Measurements from ENCODE around the gene DLX5. TPM values are rescaled to one million over a fixed set of nuclear protein-coding genes. Genes with fewer than 3 reads are reported as not detected.

DLX5 gene
- total and polyA plus RNA-seq, 4 experiments from 2014 or later: not detected

DNA sequence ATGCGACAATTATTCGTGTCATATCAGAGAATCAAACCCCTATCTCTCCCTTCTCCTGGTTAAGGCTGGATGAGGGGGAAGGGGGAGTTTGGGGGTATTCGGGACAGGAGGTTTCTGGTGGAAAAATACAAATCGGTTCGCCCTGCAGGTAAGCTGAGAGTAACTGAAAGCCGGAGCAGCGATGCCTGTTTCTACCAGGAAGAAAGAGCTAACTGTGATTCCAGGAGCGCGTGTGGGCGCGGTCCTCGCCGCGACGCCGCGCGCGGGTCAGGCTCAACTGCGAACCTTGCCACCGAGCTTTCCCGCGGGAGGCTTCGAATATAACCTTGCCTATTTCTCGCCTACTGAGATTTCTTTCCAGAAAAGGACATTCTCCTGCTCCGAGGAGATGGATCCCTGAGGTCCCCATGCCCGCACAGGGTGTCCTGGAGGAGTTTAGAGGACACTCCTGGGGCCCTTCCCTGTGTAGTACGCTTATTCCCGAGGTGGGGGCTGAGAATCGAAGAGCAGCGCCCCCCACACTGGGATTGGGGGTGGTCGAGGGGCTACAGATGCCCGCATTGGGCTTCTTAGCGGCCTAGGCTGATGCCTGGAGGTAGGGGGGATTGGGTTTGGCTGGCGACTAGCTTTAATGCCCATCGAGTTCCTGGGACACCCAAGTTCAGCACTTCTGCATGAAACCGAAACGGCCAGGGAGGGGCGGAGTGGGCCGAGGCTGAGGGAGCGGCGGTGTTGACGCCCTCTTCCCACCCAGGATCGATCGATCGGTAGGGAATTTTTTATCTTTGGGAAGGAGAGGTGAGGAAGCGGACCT is 32.2 kb downstream of the DLX5 start:
- peaks cover 41% of the 10 kb centered on the region for H3K27me3 ChIP-seq (ENCODE audit: insufficient read depth, low read length)

DNA sequence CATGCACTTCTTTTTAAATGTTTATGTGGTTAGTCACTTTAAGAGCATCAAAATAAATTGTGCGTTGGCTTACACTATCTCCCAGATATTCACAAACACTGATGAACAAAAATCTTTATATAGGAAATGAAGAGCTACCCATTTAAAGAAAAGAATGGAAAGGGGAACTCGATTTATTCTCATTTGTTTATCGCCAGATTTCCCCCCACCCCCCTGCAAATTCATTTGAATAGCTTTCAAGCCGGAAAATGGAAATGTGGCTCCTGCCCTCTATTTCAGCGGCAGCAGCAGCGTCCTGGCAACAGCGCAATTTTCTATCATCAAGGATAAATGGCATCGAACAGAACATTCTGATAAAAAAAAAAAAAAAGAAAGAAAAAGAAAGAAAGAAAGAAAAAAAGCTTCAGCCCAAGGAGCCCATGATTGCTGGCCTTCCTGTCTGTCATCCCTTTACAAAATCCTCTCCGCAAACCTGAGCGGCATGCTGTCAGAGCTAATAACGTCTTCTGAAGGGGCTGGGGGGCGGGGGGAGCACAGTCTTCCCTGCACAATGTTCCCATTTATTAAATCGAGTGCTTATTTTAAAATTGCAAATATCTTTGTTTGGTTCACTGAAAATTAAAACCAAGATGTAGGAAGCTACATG is 33.0 kb downstream of the DLX5 start:
- H3K4me3 Mint-ChIP-seq: no peak overlapping the region

More for the DNA sequence above, 32.2 kb downstream of the DLX5 start:
- H3K4me1 ChIP-seq (ENCODE audit: insufficient read depth, low read length): no peaks in the 10 kb centered on the region
- H3K27ac ChIP-seq (ENCODE audit: low read depth, low read length): no peak overlapping the region
- Mint-ChIP-seq H3K27me3 (peaks cover 68 to 73% of the 10 kb centered on the region in 2 donors), H3K27ac (no peak overlapping the region), H3K36me3 (peaks cover 0 to 6% of the 10 kb centered on the region in 2 donors), H3K4me1 (peaks cover under 1 to 9% (median 5%) of the 10 kb centered on the region in 4 donors), H3K9me3 (peaks cover 0 to 29% (median 12%) of the 10 kb centered on the region in 8 donors), H3K4me3 (peak overlapping the region in 1 of 8 donors; percentile 20)
- POLR2A ChIA-PET (ENCODE audit: partially characterized antibody): no interaction called here
- H3K36me3 ChIP-seq (ENCODE audit: insufficient read depth, low read length): no peaks in the 10 kb centered on the region
- no peak for DNase-seq
- CTCF ChIA-PET (ENCODE audit: partially characterized antibody): no interaction called here
- no peak overlapping the region for H3K4me3 ChIP-seq (ENCODE audit: low read length in 2 of 2)
- intact Hi-C loops (cut with micrococcal nuclease): no loop called here
- H3K9me3 ChIP-seq (ENCODE audit: control insufficient read depth in 1 of 2, low read length in 2 of 2): no peaks in the 10 kb centered on the region

DNA sequence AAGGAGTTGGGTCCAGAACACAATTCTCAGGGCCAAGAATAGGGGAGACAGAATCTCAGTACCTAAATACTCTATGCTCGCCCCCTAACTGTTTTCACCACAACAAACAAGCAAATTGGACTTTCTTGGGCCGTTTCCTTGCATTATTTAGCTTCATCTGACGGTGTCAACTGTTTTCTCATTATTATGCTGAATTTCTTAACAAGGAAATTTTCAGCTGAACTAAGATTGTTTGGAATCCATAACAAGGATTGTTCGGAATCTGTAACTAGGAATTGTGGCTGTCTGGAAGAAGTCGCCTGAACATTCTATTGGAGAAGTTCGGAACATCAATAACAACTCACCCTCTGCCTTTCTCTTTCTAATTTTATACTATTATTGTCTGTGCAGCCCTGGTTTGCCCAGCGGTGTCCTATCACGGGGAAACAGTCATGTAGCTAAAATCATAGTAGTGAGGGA is 34.7 kb downstream of the DLX5 start:
- peaks cover 31% of the 10 kb centered on the region for H3K27me3 ChIP-seq (ENCODE audit: insufficient read depth, low read length)
- H3K4me3 Mint-ChIP-seq: no peak overlapping the region
- peaks cover 0 to 20% (median 10%) of the 10 kb centered on the region in 8 donors for H3K9me3 Mint-ChIP-seq

More for the DNA sequence above, 33.0 kb downstream of the DLX5 start:
- peaks cover 65 to 70% of the 10 kb centered on the region in 2 donors for H3K27me3 Mint-ChIP-seq
- DNase-seq: no peak
- Histone ChIP-seq H3K4me3 (ENCODE audit: low read length in 2 of 2) (no peak overlapping the region), H3K36me3 (ENCODE audit: insufficient read depth, low read length) (no peaks in the 10 kb centered on the region), H3K9me3 (ENCODE audit: control insufficient read depth in 1 of 2, low read length in 2 of 2) (no peaks in the 10 kb centered on the region), H3K27me3 (ENCODE audit: insufficient read depth, low read length) (peaks cover 38% of the 10 kb centered on the region), H3K4me1 (ENCODE audit: insufficient read depth, low read length) (no peaks in the 10 kb centered on the region), H3K27ac (ENCODE audit: low read depth, low read length) (no peak overlapping the region)
- H3K4me1 Mint-ChIP-seq: peaks cover 0 to 9% (median 2%) of the 10 kb centered on the region in 4 donors
- intact Hi-C loops (cut with micrococcal nuclease): no loop called here
- ChIA-PET POLR2A (ENCODE audit: partially characterized antibody) (no interaction called here), CTCF (ENCODE audit: partially characterized antibody) (interaction anchor here (0.7 kb wide), 1 partner anchor 1069 kb away, joined by 3 read pairs; no protein-coding TSS in a partner anchor)
- H3K27ac Mint-ChIP-seq: no peak overlapping the region
- peaks cover 0 to 25% (median 12%) of the 10 kb centered on the region in 8 donors for H3K9me3 Mint-ChIP-seq
- peaks cover 0 to 6% of the 10 kb centered on the region in 2 donors for H3K36me3 Mint-ChIP-seq

DNA sequence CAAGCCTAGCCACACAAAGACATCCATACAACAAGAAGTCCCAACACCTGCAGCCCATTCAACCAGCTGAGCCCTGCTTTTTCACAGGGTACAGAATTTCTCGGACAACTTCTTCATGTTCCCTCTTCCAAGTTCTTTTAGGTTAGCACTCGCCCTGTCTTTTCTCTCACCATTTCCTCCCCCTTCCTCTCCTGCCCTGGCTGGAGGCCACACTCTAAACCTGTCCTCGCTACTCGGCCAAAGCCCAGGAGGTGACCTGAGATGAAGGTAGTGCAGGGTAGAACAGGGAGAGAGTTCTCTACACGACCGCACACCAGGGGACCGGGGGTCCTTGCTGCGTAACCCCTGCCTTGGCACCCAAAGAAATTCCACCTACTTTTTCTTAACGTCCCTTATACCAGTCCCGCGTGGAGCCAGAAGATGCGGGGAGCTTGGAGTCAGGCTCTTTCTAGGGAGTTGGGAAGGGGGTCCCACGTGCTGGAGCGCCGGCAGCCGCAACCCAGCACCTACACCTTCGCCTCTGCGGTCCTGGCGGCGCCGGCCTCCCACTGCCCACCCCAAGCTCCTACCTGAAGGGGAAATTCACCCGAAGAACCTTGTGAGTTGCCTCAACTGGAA is 35.3 kb downstream of the DLX5 start:
- H3K27me3 ChIP-seq (ENCODE audit: insufficient read depth, low read length): peaks cover 28% of the 10 kb centered on the region
- Mint-ChIP-seq H3K27me3 (peaks cover 52 to 59% of the 10 kb centered on the region in 2 donors), H3K4me1 (peaks cover 0 to 9% (median 2%) of the 10 kb centered on the region in 4 donors), H3K36me3 (peaks cover 0 to 5% of the 10 kb centered on the region in 2 donors), H3K4me3 (no peak overlapping the region), H3K9me3 (peaks cover 0 to 17% (median 10%) of the 10 kb centered on the region in 8 donors), H3K27ac (no peak overlapping the region)
- H3K9me3 ChIP-seq (ENCODE audit: control insufficient read depth in 1 of 2, low read length in 2 of 2): no peaks in the 10 kb centered on the region
- no peak overlapping the region for H3K4me3 ChIP-seq (ENCODE audit: low read length in 2 of 2)
- intact Hi-C loops (cut with micrococcal nuclease): no loop called here
- H3K27ac ChIP-seq (ENCODE audit: low read depth, low read length): no peak overlapping the region
- ChIA-PET CTCF (ENCODE audit: partially characterized antibody) (no interaction called here), POLR2A (ENCODE audit: partially characterized antibody) (no interaction called here)
- no peaks in the 10 kb centered on the region for H3K4me1 ChIP-seq (ENCODE audit: insufficient read depth, low read length)
- no peaks in the 10 kb centered on the region for H3K36me3 ChIP-seq (ENCODE audit: insufficient read depth, low read length)
- DNase-seq: no peak

More for the DNA sequence above, 34.7 kb downstream of the DLX5 start:
- peaks cover 0 to 6% of the 10 kb centered on the region in 2 donors for H3K36me3 Mint-ChIP-seq
- intact Hi-C loops (cut with micrococcal nuclease): no loop called here
- Histone ChIP-seq H3K27ac (ENCODE audit: low read depth, low read length) (no peak overlapping the region), H3K4me3 (ENCODE audit: low read length in 2 of 2) (no peak overlapping the region), H3K36me3 (ENCODE audit: insufficient read depth, low read length) (no peaks in the 10 kb centered on the region), H3K4me1 (ENCODE audit: insufficient read depth, low read length) (no peaks in the 10 kb centered on the region), H3K9me3 (ENCODE audit: control insufficient read depth in 1 of 2, low read length in 2 of 2) (no peaks in the 10 kb centered on the region)
- H3K4me1 Mint-ChIP-seq: peaks cover 0 to 9% (median 2%) of the 10 kb centered on the region in 4 donors
- peaks cover 55 to 61% of the 10 kb centered on the region in 2 donors for H3K27me3 Mint-ChIP-seq
- DNase-seq: no peak
- no peak overlapping the region for H3K27ac Mint-ChIP-seq
- ChIA-PET CTCF (ENCODE audit: partially characterized antibody) (interaction anchor here (0.6 kb wide), 1 partner anchor 13 kb away, joined by 3 read pairs; no protein-coding TSS in a partner anchor), POLR2A (ENCODE audit: partially characterized antibody) (no interaction called here)

DNA sequence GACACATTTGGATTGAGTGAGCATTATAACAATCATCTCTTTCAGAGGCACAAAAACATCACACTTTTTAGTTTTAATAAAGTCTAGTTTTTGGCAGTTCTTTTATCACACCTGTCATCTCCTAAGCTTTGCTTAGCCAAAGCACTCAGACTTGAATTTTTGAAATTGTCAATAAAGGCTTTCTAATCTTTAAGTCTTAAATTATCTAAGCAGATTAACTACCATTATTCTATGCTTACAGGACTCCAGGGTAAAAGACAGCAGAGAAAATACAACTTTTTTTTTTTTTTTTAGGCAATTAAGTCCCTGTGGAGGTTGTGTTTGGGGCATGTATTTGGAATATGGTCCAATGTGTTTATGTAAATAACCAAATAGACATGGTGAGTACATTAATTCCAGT is 36.9 kb downstream of the DLX5 start:
- H3K4me1 ChIP-seq (ENCODE audit: insufficient read depth, low read length): no peaks in the 10 kb centered on the region
- Mint-ChIP-seq H3K36me3 (no peaks in the 10 kb centered on the region), H3K4me3 (no peak overlapping the region), H3K9me3 (peaks cover 0 to 7% (median 2%) of the 10 kb centered on the region in 8 donors), H3K4me1 (peaks cover 0 to 9% (median under 1%) of the 10 kb centered on the region in 4 donors), H3K27ac (no peak overlapping the region), H3K27me3 (peaks cover 38 to 46% of the 10 kb centered on the region in 2 donors)
- intact Hi-C loops (cut with micrococcal nuclease): no loop called here
- H3K27me3 ChIP-seq (ENCODE audit: insufficient read depth, low read length): peaks cover 12% of the 10 kb centered on the region
- H3K36me3 ChIP-seq (ENCODE audit: insufficient read depth, low read length): no peaks in the 10 kb centered on the region
- no peak for DNase-seq
- H3K4me3 ChIP-seq (ENCODE audit: low read length in 2 of 2): no peak overlapping the region
- no peak overlapping the region for H3K27ac ChIP-seq (ENCODE audit: low read depth, low read length)
- ChIA-PET POLR2A (ENCODE audit: partially characterized antibody) (no interaction called here), CTCF (ENCODE audit: partially characterized antibody) (interaction anchor here (0.7 kb wide), 1 partner anchor 34 kb away, joined by 3 read pairs; no protein-coding TSS in a partner anchor)
- H3K9me3 ChIP-seq (ENCODE audit: control insufficient read depth in 1 of 2, low read length in 2 of 2): no peaks in the 10 kb centered on the region

DNA sequence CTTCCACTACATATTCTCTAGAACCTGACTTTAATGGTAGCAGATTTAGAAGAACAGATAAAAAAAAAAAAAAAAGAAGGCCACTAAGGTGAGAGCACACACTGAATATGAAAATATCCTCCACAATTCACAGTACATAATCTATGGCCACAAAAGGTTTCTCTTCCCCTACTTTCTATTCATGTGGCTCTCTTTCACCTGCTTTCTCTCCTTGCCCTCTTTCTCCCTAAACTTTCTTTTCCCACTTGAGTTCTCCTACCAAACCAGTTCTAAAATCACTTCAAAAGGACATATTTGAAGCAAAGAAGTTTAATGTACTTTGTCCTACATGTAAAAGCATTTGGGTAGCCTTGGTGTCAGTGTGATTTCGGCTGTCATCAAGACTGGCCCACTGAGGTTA is 37.7 kb downstream of the DLX5 start:
- H3K27ac Mint-ChIP-seq: no peak overlapping the region
- intact Hi-C loops (cut with micrococcal nuclease): no loop called here
- no peak for DNase-seq
- CTCF ChIA-PET (ENCODE audit: partially characterized antibody): no interaction called here
- Histone ChIP-seq H3K4me1 (ENCODE audit: insufficient read depth, low read length) (no peaks in the 10 kb centered on the region), H3K4me3 (ENCODE audit: low read length in 2 of 2) (no peak overlapping the region), H3K9me3 (ENCODE audit: control insufficient read depth in 1 of 2, low read length in 2 of 2) (no peaks in the 10 kb centered on the region), H3K27me3 (ENCODE audit: insufficient read depth, low read length) (peaks cover 4% of the 10 kb centered on the region), H3K27ac (ENCODE audit: low read depth, low read length) (no peak overlapping the region), H3K36me3 (ENCODE audit: insufficient read depth, low read length) (no peaks in the 10 kb centered on the region)
- H3K36me3 Mint-ChIP-seq: no peaks in the 10 kb centered on the region
- H3K4me3 Mint-ChIP-seq: no peak overlapping the region
- peaks cover 31 to 38% of the 10 kb centered on the region in 2 donors for H3K27me3 Mint-ChIP-seq
- POLR2A ChIA-PET (ENCODE audit: partially characterized antibody): no interaction called here
- H3K4me1 Mint-ChIP-seq: peaks cover 0 to 6% (median under 1%) of the 10 kb centered on the region in 4 donors
- peaks cover 0 to 4% (median under 1%) of the 10 kb centered on the region in 8 donors for H3K9me3 Mint-ChIP-seq

DNA sequence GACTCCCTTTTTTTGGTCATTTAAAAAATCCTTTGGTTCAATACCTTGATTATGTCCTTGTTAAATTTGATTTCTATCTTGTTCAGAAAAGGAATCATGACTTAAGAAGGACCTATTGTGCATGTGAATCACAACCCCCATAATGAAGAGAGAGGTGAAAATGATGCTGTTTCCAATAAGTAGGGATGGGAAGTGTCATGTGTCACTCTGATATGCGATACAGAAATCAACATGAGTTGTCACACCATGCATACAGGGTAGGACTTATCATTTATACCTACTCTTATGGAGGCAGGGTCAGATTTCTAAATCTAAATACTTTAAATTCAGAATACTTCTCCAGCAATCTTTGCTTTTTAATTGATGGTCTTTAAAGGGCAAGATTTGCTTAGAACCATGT is 38.6 kb downstream of the DLX5 start:
- H3K27ac ChIP-seq (ENCODE audit: low read depth, low read length): no peak overlapping the region
- H3K4me3 ChIP-seq (ENCODE audit: low read length in 2 of 2): no peak overlapping the region
- peaks cover 32 to 41% of the 10 kb centered on the region in 2 donors for H3K27me3 Mint-ChIP-seq
- H3K4me1 Mint-ChIP-seq: peaks cover 0 to 4% (median under 1%) of the 10 kb centered on the region in 4 donors
- H3K36me3 Mint-ChIP-seq: no peaks in the 10 kb centered on the region
- no peaks in the 10 kb centered on the region for H3K27me3 ChIP-seq (ENCODE audit: insufficient read depth, low read length)
- H3K36me3 ChIP-seq (ENCODE audit: insufficient read depth, low read length): no peaks in the 10 kb centered on the region
- intact Hi-C loops (cut with micrococcal nuclease): no loop called here
- POLR2A ChIA-PET (ENCODE audit: partially characterized antibody): no interaction called here
- peaks cover 0 to 2% (median 0%) of the 10 kb centered on the region in 8 donors for H3K9me3 Mint-ChIP-seq
- H3K9me3 ChIP-seq (ENCODE audit: control insufficient read depth in 1 of 2, low read length in 2 of 2): no peaks in the 10 kb centered on the region
- CTCF ChIA-PET (ENCODE audit: partially characterized antibody): no interaction called here
- no peak overlapping the region for H3K4me3 Mint-ChIP-seq
- no peaks in the 10 kb centered on the region for H3K4me1 ChIP-seq (ENCODE audit: insufficient read depth, low read length)
- H3K27ac Mint-ChIP-seq: no peak overlapping the region
- DNase-seq: no peak
